ENCODE measurements around the gene FBXL20. TPM values are rescaled to one million over a fixed set of nuclear protein-coding genes. Genes with fewer than 3 reads are reported as not detected.

Gene FBXL20
- total and polyA plus RNA-seq, 9 of the 15 experiments (the other 6 are each of a cell fraction or from before 2014, with no cell fraction given) = 1.8 to 15.1 (median 5.6) TPM

DNA sequence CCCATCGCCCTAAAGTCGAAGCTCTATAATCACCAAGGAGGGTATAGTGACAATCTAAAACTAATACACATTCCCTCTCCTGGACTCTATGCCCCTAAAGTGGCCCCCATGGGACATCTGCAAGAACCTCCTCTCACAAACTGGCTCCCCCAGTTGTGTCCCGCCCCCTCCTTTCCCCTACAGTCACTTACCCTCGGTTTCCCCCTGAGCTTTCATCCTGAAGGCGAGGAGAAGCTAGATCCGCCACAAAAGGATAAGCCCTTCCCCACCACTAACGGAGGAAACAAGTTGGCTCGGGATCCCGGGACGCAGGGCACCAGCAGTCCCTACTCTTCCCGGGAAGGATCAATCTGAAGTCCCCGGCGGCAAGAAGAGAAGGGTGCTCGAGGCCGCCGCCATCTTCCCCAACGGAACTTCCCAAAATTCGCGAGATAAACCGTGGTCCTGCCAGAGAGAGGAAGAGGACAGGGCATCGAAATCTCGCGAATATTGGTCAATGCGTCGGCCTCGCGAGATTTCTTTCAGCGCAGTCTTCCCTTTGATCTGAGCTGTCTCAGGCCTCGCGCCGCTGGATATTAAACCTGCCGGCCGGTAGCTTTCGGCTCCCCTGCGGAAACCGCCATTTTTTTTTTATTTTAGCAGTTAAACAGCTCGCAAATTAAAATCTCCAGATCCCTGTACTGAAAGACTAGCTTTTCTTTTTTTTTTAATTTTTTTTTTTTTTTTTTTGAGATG, 49.6 kb upstream of the FBXL20 start, which contains the start of gene MED1 (continued):
- TF ChIP-seq HNRNPLL (IDR thresholded peaks at IDR 0.05; ENCODE audit: low read depth, low read length, poor library complexity, severe bottlenecking) = peak; percentile 40
- TF ChIP-seq, protein P1, sequence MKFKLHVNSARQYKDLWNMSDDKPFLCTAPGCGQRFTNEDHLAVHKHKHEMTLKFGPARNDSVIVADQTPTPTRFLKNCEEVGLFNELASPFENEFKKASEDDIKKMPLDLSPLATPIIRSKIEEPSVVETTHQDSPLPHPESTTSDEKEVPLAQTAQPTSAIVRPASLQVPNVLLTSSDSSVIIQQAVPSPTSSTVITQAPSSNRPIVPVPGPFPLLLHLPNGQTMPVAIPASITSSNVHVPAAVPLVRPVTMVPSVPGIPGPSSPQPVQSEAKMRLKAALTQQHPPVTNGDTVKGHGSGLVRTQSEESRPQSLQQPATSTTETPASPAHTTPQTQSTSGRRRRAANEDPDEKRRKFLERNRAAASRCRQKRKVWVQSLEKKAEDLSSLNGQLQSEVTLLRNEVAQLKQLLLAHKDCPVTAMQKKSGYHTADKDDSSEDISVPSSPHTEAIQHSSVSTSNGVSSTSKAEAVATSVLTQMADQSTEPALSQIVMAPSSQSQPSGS (CRISPR knock-in tag; IDR thresholded peaks at IDR 0.05) = no peak
- TF ChIP-seq, protein P2, sequence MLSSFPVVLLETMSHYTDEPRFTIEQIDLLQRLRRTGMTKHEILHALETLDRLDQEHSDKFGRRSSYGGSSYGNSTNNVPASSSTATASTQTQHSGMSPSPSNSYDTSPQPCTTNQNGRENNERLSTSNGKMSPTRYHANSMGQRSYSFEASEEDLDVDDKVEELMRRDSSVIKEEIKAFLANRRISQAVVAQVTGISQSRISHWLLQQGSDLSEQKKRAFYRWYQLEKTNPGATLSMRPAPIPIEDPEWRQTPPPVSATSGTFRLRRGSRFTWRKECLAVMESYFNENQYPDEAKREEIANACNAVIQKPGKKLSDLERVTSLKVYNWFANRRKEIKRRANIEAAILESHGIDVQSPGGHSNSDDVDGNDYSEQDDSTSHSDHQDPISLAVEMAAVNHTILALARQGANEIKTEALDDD (IDR thresholded peaks at IDR 0.05) = peak; percentile 47; the same call in 1 of the 2 replicates
- TF ChIP-seq, protein P3, sequence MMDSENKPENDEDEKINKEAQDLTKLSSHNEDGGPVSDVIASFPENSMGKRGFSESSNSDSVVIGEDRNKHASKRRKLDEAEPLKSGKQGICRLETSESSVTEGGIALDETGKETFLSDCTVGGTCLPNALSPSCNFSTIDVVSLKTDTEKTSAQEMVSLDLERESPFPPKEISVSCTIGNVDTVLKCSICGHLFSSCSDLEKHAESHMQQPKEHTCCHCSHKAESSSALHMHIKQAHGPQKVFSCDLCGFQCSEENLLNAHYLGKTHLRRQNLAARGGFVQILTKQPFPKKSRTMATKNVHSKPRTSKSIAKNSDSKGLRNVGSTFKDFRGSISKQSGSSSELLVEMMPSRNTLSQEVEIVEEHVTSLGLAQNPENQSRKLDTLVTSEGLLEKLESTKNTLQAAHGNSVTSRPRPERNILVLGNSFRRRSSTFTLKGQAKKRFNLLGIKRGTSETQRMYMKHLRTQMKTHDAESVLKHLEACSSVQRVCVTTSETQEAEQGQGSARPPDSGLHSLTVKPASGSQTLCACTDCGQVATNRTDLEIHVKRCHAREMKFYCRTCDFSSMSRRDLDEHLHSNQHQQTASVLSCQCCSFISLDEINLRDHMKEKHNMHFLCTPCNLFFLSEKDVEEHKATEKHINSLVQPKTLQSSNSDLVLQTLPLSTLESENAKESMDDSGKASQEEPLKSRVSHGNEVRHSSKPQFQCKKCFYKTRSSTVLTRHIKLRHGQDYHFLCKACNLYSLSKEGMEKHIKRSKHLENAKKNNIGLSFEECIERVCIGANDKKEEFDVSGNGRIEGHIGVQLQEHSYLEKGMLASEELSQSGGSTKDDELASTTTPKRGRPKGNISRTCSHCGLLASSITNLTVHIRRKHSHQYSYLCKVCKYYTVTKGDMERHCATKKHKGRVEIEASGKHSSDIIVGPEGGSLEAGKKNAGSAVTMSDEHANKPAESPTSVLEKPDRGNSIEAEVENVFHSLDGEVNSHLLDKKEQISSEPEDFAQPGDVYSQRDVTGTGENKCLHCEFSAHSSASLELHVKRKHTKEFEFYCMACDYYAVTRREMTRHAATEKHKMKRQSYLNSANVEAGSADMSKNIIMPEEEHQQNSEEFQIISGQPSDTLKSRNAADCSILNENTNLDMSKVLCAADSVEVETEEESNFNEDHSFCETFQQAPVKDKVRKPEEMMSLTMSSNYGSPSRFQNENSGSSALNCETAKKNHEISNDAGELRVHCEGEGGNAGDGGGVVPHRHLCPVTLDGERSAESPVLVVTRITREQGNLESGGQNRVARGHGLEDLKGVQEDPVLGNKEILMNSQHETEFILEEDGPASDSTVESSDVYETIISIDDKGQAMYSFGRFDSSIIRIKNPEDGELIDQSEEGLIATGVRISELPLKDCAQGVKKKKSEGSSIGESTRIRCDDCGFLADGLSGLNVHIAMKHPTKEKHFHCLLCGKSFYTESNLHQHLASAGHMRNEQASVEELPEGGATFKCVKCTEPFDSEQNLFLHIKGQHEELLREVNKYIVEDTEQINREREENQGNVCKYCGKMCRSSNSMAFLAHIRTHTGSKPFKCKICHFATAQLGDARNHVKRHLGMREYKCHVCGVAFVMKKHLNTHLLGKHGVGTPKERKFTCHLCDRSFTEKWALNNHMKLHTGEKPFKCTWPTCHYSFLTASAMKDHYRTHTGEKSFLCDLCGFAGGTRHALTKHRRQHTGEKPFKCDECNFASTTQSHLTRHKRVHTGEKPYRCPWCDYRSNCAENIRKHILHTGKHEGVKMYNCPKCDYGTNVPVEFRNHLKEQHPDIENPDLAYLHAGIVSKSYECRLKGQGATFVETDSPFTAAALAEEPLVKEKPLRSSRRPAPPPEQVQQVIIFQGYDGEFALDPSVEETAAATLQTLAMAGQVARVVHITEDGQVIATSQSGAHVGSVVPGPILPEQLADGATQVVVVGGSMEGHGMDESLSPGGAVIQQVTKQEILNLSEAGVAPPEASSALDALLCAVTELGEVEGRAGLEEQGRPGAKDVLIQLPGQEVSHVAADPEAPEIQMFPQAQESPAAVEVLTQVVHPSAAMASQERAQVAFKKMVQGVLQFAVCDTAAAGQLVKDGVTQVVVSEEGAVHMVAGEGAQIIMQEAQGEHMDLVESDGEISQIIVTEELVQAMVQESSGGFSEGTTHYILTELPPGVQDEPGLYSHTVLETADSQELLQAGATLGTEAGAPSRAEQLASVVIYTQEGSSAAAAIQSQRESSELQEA (IDR thresholded peaks at IDR 0.05; ENCODE audit: low read depth) = 0 out of 2 replicates have a peak, but pooled peaks have one; percentile 22
- TF ChIP-seq, protein P4, sequence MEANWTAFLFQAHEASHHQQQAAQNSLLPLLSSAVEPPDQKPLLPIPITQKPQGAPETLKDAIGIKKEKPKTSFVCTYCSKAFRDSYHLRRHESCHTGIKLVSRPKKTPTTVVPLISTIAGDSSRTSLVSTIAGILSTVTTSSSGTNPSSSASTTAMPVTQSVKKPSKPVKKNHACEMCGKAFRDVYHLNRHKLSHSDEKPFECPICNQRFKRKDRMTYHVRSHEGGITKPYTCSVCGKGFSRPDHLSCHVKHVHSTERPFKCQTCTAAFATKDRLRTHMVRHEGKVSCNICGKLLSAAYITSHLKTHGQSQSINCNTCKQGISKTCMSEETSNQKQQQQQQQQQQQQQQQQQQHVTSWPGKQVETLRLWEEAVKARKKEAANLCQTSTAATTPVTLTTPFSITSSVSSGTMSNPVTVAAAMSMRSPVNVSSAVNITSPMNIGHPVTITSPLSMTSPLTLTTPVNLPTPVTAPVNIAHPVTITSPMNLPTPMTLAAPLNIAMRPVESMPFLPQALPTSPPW (CRISPR knock-in tag; IDR thresholded peaks at IDR 0.05) = peak; percentile 60
